GM10266 (cell line): ENCODE results near the gene SHROOM2.
A peak's percentile ranks its signal among the peaks of the same experiment; 100 is the strongest.

Experiments
- DNase-seq: peaks from one replicate; pipeline ENCODE4 v3.0.0; 2012; ENCODE audit errors: extremely low spot score
- TF ChIP-seq, protein P1 (sequence below): IDR thresholded peaks from 2 replicates; pipeline ENCODE4 v1.5.1; 2012; ENCODE audit warnings: mild to moderate bottlenecking, low read depth; ENCODE audit not compliant: control insufficient read depth, insufficient read depth; ENCODE audit errors: missing control alignments

The SHROOM2 gene

DNA sequence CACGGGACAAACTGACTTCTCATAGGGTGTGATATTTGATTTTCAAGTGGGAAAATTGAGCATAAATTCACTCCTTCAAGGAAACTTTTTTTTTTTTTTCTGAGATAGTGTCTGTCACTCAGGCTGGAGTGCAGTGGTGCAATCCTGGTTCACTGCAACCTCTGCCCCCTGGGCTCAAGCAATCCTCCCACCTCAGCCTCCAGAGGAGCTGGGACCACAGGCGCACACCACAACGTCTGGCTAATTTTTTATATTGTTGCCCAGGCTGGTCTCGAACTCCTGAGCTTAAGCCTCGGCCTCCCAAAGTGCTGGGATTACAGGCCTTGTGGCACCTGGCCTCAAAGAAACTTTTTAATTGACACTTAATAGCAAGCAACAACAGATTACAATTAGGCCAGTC, 194.7 kb downstream of the SHROOM2 start:
- no peak for DNase-seq
- TF ChIP-seq, protein P1, sequence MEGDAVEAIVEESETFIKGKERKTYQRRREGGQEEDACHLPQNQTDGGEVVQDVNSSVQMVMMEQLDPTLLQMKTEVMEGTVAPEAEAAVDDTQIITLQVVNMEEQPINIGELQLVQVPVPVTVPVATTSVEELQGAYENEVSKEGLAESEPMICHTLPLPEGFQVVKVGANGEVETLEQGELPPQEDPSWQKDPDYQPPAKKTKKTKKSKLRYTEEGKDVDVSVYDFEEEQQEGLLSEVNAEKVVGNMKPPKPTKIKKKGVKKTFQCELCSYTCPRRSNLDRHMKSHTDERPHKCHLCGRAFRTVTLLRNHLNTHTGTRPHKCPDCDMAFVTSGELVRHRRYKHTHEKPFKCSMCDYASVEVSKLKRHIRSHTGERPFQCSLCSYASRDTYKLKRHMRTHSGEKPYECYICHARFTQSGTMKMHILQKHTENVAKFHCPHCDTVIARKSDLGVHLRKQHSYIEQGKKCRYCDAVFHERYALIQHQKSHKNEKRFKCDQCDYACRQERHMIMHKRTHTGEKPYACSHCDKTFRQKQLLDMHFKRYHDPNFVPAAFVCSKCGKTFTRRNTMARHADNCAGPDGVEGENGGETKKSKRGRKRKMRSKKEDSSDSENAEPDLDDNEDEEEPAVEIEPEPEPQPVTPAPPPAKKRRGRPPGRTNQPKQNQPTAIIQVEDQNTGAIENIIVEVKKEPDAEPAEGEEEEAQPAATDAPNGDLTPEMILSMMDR, result no peak

DNA sequence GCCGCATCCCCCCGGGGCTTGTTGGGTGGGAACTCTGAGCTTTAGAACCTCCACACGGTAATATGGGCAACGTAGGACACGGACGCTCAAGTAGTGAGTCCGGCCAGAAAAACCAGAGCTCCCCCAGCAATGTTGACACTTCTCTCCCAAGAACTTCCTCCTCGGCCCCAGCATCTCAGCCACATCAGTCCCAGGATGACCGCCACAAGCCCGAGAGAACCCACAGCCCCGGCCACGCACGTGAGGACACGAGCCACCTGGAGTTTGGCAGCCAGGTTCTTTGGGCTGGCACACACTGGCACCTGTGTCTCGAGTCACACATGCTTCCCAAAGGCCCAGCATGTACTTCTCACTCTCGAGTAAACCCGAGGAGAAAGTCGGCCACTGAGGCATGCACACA, 197.2 kb downstream of the SHROOM2 start:
- no peak for DNase-seq
- TF ChIP-seq, protein P1, result no peak

DNA sequence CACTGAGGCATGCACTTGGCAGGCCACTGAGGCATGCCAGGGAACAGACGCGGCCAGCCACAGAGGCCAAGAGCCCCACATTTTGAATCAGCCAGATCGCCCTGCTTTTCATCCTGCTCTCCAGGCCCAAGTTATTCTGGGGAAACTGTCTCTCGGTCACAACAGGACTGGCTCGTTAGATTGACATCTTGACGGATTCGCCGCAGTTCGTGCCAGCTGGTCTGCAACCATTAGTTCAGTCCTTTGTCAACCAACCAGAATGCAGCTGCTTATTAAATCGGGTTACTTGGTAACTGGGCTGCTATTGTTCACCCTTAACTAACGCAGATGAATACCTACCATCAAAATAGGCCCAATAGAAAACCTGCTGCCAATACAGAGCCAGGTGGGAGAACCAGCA, 197.6 kb downstream of the SHROOM2 start:
- TF ChIP-seq, protein P1, result no peak
- no peak for DNase-seq

DNA sequence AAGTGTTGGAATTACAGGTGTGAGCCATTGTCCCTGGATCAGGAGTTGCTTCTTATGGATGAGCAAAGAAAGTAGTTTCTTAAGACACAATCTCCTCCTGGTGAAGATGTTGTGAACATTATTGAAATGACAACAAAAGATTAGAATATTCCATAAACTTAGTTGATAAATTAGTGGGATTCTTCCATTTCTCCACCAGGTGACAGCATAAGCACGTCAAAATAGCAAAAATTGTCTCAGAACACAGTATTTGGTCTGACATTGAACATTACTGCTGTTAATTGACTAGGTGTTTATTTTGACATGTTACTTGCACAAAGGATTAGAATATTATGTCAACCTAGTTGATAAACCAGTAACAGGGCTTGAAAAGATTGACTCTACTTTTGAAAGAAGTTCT, 202.5 kb downstream of the SHROOM2 start:
- TF ChIP-seq, protein P1, result peak; percentile 30
- peak; percentile 12 for DNase-seq

DNA sequence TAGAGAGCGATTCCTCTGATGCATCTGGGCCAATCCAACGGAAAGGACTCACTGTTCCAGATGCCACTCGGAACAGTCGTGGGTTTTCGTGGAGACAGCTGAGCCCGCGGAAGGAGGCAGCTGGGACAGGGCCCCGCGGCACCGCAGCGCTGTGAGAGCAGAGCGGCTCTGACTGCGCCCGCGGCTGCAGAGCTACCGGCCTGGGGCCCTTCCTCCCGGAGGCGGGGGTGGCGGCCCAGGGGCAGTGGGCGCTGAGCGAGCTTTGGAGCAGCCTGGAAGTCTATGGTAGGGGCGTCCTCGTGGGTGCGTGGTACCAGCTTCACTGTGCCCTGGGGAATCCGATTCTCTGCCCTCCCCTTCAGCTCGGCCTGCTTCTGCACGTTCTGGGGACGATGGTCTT, 205.8 kb downstream of the SHROOM2 start:
- DNase-seq, result no peak
- TF ChIP-seq, protein P1, result no peak

DNA sequence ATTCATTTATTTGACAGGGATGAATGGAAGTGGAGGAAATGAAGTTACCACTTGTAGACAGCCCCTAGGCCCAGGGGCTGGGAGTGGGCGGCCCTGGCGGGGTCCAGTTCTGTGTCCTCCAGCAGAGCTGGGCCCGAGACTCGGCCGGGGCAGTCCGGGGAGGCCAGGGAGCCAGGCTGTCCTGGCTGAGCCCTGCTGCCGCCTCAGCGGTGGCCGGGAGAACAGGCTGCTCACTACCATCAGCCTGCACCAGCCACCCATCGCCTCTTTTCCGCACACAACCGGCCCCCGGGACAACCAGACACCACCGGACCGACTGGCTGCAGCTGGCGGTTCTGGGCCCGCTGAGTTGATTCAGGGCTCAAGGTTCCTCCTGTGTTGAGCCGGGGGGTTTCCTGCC, 206.5 kb downstream of the SHROOM2 start:
- TF ChIP-seq, protein P1, result no peak

DNA sequence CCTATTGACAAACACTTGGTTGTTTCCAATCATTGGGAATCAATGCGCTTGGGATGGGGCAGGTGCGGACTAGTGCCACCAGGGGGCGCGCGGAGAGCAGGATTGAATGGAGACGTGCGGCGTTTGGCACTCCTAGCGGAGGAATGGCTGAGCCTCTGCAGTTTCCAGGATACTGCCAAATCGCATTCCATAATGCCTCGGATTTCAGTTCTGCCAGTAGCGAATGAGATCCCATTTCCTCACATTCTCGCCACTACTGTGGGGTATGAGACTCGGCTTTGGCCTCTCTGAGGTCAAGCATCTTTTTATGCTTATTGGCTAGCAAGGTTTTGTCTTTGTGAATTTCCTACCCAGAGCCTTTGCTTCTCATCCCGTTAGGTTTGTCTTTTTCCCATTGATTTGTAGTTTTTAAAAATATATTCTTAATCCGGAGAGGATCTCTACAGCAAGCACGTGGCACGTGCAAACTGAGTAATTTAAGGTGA, 209.7 kb downstream of the SHROOM2 start:
- peak; percentile 64 for DNase-seq
- TF ChIP-seq, protein P1, result peak; percentile 76

More for the DNA sequence above, 206.5 kb downstream of the SHROOM2 start:
- no peak for DNase-seq
